Stimulated activated CD4-positive, alpha-beta T cell treated with anti-CD3 and anti-CD28 coated beads, Interleukin-1b, Interleukin-23, amount 100 ng/mL, for 48 hours (primary cell): ENCODE results near the gene FREM1.

Experiments used
- DNase-seq: peaks from one replicate; pipeline ENCODE4 v3.0.0-alpha.2; 2020

The FREM1 gene

DNA sequence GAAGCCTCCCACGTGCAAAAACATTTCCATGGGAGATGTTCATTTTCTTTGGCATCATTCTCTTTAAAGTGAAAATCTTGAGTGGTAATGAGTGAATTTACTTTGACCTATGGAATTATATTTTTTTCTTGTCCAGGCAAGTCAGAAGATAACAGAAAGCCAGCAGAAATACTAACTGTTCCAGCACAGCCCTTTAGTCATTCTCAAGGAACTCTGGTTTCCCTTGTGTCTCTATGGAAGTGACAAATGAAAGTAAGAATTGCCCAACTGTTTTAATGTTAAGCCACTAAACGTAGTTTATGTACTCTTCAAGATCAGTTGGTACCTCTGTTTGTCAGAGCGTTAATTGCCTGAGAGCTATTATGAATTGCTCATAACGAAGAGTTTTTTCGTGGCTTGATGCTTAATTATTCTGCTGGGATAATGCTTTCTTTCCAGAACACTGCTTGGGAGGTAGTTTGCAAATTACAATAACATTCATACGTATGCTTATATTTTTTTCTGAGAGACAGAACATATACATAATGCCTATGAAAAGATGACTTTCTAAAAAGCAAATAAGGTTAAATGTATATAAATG, 103.2 kb downstream of the FREM1 start:
- DNase-seq, result no peak

DNA sequence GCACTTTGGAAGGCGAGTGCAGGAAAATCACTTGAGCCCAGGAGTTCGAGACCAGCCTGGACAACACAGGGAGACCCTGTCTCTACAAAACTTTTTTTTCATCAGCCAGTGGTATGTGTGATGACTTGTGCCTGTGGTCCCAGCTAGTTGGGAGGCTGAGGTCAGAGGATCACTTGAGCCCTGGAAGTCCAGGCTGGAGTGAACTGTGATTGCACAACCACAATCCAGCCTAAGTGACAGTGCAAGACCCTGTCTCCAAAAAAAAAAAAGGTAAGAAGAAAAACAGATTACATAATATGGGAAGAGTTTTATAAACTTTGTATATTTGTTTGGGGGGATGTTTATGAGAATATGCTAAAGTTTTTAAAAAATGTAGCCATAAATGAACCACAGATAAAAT, 111.2 kb downstream of the FREM1 start:
- DNase-seq, result no peak

DNA sequence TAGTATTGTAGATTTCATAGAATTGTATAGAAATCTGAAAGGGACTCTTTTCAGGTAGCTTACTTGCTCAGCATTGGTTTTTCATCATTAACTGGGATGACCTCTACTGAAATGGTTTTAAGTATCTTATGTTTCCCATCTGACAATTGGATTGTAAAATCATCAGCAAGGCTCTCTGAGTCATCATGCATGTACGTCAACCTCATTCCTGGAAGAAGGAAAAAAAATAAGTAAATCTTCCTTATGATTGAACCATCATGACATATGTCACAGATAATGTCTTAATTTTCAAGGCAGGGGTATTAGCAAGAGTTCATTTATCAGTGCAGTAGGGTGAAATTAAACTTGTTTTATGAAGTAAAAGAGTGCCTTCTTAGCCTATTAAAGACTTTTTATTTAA, 112.8 kb downstream of the FREM1 start:
- DNase-seq, result no peak

DNA sequence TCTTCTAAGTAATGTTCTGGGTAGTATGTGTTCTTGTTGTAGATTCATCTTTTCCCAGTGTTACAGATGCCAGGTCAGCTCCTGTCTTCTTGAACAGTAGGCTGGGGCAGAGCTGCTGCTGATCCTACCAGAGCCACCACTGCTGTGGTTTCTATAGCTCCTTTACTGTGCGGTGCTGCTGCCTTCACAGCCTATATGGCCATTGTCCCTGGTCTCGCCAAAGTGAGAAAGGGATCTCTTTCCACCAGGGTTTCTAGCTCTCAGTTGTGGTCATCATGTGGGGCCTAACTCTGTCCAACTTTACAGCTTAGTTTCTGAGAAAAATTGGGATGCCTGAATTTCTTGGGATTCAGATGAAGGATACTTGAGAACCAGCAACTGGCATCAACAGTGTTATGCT, 116.8 kb downstream of the FREM1 start:
- no peak for DNase-seq

GRCh38 chr9:14790628-14791027, 119.6 kb downstream of the FREM1 start:
- no peak for DNase-seq

GRCh38 chr9:14788846-14789245, 121.4 kb downstream of the FREM1 start:
- DNase-seq, result no peak

- no peak for DNase-seq
Measured at GRCh38 chr9:14783358-14783757, 126.9 kb downstream of the FREM1 start.

DNA sequence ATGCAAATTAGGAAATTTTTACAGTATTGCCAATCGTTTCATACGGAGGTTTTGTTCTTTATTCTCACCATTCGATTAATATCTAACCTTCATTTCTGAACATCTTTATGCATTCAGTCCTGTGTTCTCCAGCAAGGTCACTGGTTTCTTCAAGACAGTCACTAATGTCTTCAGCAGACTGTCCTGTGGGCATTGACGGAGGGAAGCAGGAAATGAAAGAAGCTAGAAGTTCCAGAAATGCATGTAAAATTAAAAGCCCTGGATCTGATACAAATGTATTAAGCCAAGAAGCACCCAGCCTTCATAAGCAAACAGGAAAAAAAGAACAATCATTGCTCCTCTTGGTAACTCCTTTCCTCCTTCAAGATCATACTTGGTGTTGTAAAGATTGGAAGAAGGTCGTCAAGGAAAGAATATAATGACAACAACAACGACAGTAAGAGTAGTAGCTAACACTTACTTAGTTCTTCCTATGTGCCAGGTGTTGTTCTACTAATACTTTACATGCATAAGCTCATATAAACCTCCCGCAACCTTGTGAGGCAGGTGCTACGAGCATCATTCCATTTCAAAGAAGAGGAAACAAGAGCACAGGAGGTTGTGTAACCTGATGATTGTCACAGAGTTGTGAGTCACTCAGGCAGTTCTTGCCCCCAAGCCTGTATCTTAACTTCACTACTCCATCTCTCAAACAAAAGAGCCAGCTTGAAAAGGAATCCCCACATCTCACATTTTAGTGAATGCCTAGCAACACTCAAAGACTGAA, 127.8 kb downstream of the FREM1 start:
- no peak for DNase-seq

- DNase-seq, result no peak
Measured at GRCh38 chr9:14780693-14781092, 129.5 kb downstream of the FREM1 start.

DNA sequence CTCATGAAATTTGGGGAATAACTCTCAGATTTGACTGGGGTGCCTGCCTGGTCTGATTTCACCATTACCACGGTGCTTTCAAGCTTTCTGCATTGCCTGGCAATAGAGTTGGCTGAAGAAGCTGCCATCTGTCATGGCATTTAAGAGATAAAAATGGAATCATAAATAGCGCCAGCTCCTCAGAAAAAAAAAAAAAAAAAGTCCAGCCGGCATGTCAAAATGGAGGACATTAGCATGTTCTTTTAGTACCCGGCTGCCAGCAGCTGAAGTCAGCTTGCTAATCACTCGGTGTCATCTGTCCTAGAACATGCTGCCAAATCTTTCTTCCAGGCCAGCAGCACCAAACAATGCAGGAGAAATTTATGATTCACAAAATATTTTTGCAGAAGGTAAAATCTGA, 130.0 kb downstream of the FREM1 start:
- DNase-seq, result no peak

DNA sequence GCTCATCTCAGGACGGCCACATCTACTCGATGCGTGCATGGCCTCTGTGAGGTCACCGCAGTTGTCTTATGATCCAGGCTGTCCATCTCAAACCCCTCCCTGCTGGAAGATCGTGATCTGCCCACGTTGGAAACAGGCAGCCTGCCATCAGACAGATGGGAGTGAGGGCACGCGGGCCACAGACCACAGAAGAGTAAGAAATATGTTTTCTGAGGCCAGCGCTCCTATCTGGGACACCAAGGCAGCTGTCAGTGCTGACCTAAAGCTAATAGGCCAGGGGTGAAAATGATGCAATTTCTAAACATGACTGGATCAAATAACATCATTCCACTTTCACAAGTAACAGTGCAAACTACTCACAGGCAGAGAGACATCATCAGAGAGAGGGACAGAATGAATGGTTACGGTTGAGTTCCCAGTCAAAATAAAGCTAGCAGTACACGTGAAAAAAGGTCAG, 130.6 kb downstream of the FREM1 start:
- DNase-seq, result no peak

GRCh38 chr9:14778565-14778964, 131.7 kb downstream of the FREM1 start:
- no peak for DNase-seq

DNA sequence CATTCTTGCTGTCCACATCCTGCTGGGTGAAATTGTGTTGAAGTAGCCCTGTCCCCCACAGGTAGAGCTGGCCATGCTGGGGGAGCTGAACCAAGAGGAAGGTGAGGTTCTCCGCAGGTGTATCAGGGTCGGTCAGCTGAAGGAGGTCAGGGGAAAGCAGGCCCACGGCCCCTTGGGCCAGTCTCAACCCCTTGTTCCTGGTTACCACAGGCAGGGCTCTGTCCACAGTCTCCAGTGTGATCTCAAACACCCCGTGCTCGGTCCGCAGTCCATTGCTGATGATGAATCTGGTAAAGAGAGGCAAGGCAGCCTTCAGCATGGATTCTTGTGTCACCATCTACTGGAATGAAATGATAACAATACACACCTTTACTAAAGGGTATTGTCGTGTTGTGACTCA, 134.3 kb downstream of the FREM1 start:
- DNase-seq, result no peak

GRCh38 chr9:14770592-14770991, 139.6 kb downstream of the FREM1 start:
- DNase-seq, result no peak

DNA sequence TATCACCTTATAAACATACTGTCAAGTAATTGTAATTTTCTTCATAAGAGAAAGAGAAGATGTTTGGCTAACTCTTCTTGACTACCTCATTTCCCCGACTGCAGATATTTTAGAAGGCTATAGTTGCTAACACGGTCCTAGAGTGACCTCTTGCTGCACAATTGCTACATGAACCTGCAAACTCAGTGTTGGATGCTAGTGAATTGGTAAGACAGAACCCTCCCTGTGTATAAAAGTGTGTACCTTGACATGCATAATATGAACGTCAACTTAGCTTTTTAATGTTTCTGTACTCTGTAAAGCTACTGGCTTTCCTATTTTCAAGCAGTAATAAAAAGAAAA, 141.0 kb downstream of the FREM1 start:
- DNase-seq, result no peak

- no peak for DNase-seq
Measured at GRCh38 chr9:14768405-14769229, 141.6 kb downstream of the FREM1 start.

GRCh38 chr9:14766299-14766698, 143.9 kb downstream of the FREM1 start:
- no peak for DNase-seq

- no peak for DNase-seq
Measured at GRCh38 chr9:14761584-14761983, 148.6 kb downstream of the FREM1 start.

GRCh38 chr9:14760060-14760459, 150.2 kb downstream of the FREM1 start:
- DNase-seq, result no peak

DNA sequence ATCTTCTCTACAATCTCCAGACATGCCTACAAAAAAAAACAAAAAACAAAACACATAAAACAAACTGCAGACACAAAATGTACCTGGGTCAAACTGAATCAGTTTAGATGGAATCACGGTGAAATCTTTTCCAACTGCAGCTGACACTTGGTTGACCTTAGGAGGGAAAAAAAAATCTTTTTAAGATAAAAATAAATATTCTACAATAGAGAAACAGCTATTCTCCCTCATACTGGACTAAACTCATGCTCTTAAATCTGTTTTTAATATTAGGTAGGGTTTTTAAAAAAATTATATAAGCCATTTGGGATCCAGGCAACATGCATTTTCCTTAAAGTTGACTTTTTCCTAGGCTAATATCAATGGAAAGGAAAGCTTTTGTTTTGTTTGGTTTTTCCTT, 153.9 kb downstream of the FREM1 start:
- DNase-seq, result no peak

DNA sequence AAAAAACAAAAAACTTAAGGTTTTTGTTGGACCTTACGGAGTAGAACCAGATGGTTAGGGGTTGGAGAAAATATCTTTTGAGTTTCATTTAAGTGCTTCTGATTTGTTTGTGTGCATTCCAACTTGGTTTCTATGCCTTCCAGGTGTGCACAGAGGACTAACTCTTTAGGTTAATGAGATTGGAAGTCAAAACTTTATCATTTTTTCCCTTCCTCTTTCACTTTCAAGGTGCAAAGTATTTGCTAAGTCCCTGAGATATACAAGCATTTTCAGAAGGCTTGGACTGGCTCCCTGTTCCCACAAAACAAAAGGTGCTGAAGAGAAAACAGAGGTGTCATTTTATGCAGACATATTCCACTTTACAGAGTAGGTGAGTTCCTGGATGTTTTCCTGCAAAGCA, 157.4 kb downstream of the FREM1 start:
- DNase-seq, result no peak

DNA sequence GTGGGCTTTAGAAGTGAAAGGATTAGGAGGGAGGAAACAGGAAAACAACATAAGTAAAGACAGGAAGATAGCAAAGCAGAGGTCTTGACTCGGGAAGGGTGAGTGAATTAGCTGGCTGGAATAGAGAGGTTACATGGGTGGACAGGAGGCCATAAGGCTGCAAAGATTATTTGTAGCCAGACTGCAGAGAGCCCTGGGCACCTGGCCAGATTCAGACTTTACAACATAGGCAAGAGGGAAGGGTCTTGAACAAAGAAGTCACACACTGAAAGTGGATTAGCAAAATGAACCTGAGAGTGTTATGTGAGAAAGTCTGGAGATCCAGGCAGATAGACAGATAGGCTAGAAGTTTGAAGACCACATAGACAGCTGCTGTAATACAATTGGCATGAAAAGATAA, 158.0 kb downstream of the FREM1 start:
- no peak for DNase-seq

DNA sequence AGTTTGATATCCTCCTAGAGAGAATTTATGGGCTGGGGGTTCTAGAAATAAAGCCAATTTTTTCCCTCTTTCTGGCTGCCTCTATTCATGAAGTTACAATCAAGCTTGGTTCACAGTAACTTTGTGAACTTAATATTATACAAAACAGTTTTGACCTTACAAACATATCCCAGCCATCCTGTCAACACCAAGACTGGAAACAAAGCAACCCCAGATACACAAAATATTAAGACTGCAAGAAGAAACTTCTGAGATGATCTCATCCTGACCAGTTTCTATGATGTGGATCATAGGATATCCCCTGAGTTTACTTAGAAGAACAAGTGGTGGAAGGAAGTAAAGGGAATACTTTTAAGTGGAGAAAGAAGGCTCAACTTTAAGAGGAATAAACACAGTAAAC, 159.4 kb downstream of the FREM1 start:
- no peak for DNase-seq

GRCh38 chr9:14749741-14750211, 160.5 kb downstream of the FREM1 start:
- no peak for DNase-seq
